ENCODE data around the gene NDST1. TPM values are rescaled to one million over a fixed set of nuclear protein-coding genes. Genes with fewer than 3 reads are reported as not detected.
A peak's percentile ranks its signal among the peaks of the same experiment; 100 is the strongest.

The NDST1 gene
- total and polyA plus RNA-seq, 2 of the 8 experiments (the other 6 are each of a cell fraction or from before 2014, with no cell fraction given): 27.0 to 72.0 TPM

GRCh38 chr5:150479416-150479815, 28.5 kb upstream of the NDST1 start:
- H4K8ac ChIP-seq (ENCODE audit: extremely low read depth, insufficient read depth, low read length): no peak overlapping the region
- H2BK12ac ChIP-seq (ENCODE audit: low read depth, low read length): 0 out of 2 replicates have a peak overlapping the region, but pooled peaks have one; percentile 32
- no peak overlapping the region for H2AK5ac ChIP-seq (ENCODE audit: low read depth, low read length)
- H3K4ac ChIP-seq (replicated peaks; ENCODE audit: insufficient read length, low read depth, low read length): no peak overlapping the region
- CTCF ChIA-PET (ENCODE audit: partially characterized antibody): interaction anchor here (1.0 to 30.8 kb wide), 6 partner anchors 20 to 80 kb away, joined by 3 to 571 read pairs (median 4); partner anchors contain the start of gene NDST1
- no peaks in the 10 kb centered on the region for H4K20me1 ChIP-seq (replicated peaks in 1 of 2; ENCODE audit: control insufficient read depth in 1 of 2, insufficient read depth in 2 of 2, low read length in 2 of 2)
- no peak overlapping the region for H2BK20ac ChIP-seq (ENCODE audit: low read length)
- no peak overlapping the region for H2BK120ac ChIP-seq (replicated peaks; ENCODE audit: low read depth, low read length)
- H3K9ac ChIP-seq (replicated peaks in 1 of 4; ENCODE audit: extremely low read depth in 1 of 4, low read depth in 3 of 4, low read length in 3 of 4): no peak overlapping the region
- no peak for DNase-seq (ENCODE audit: low read depth in 1 of 2, low spot score in 2 of 2)
- POLR2A ChIA-PET (ENCODE audit: partially characterized antibody): interaction anchor here (1.1 to 1.6 kb wide), 3 partner anchors 10 to 30 kb away, joined by 4 to 5 read pairs (median 4); partner anchors contain the start of gene RPS14
- H2AFZ ChIP-seq (ENCODE audit: low read length): no peak overlapping the region
- H3K79me2 ChIP-seq (ENCODE audit: control insufficient read depth in 1 of 2, insufficient read depth in 2 of 2, low read length in 2 of 2): no peaks in the 10 kb centered on the region
- no peak overlapping the region for H3K27ac ChIP-seq (ENCODE audit: low read depth, low read length)
- no peak for FAIRE-seq
- no peaks in the 10 kb centered on the region for H3K36me3 ChIP-seq (ENCODE audit: control insufficient read depth in 2 of 4, insufficient read depth in 4 of 4, low read length in 3 of 4)
- no peak overlapping the region for H2BK5ac ChIP-seq (ENCODE audit: low read depth, low read length)
- no peaks in the 10 kb centered on the region for H3K27me3 ChIP-seq (replicated peaks in 1 of 4; ENCODE audit: control insufficient read depth in 3 of 4, extremely low read depth in 1 of 4, insufficient read depth in 3 of 4, low read length in 3 of 4)
- H3K9me3 ChIP-seq (ENCODE audit: insufficient read depth in 2 of 2, low read depth in 1 of 2, low read length in 1 of 2): no peaks in the 10 kb centered on the region
- no peak overlapping the region for H3K23ac ChIP-seq (ENCODE audit: insufficient read length)
- no peak overlapping the region for H3K56ac ChIP-seq (replicated peaks; ENCODE audit: insufficient read length, low read depth, low read length)
- no peak overlapping the region for H3K4me3 ChIP-seq (ENCODE audit: extremely low read depth in 1 of 4, insufficient read depth in 2 of 4, low read depth in 3 of 4, low read length in 4 of 4)
- no peak overlapping the region; the same call in 1 of the 2 replicates for H2BK15ac ChIP-seq (ENCODE audit: low read length)
- no peaks in the 10 kb centered on the region for H3K23me2 ChIP-seq (ENCODE audit: low read depth, low read length)
- 92% methylated on average over 2 of the region's 2 CpGs; no CpG with 5 or more reads in 1 of the 2 experiments for WGBS, 2 experiments (ENCODE audit: extremely low coverage in 1 of 2, insufficient coverage in 1 of 2, insufficient read length in 1 of 2, insufficient replicate concordance in 2 of 2, low coverage in 1 of 2, low lambda C conversion rate in 2 of 2, missing lambda C conversion rate in 1 of 2)
- H3K14ac ChIP-seq (ENCODE audit: insufficient read length): no peak overlapping the region
- H3K18ac ChIP-seq (ENCODE audit: extremely low read depth, low read length): no peak overlapping the region
- no peak overlapping the region for H3K4me2 ChIP-seq (ENCODE audit: insufficient read depth in 1 of 2, low read depth in 2 of 2, low read length in 2 of 2)
- no peak overlapping the region for H4K5ac ChIP-seq (ENCODE audit: insufficient read length, low read depth, low read length)
- H3K4me1 ChIP-seq (replicated peaks in 1 of 4; ENCODE audit: control insufficient read depth in 3 of 4, insufficient read depth in 4 of 4, low read length in 3 of 4): peaks cover 0 to 16% (median 5%) of the 10 kb centered on the region in 4 experiments; a peak in 4 of 7 replicates
- H3K79me1 ChIP-seq (ENCODE audit: low read depth, low read length): no peaks in the 10 kb centered on the region; the same call in 1 of the 2 replicates
- no peak overlapping the region for H4K91ac ChIP-seq (replicated peaks; ENCODE audit: insufficient read length, low read length)
- TF ChIP-seq ATF2 (IDR thresholded peaks at IDR 0.05; ENCODE audit: low read length) (no peak), POLR2A (IDR thresholded peaks at IDR 0.05; ENCODE audit: control extremely low read depth in 1 of 2, low read depth in 2 of 2, low read length in 2 of 2) (no peak), SP2 (IDR thresholded peaks at IDR 0.05; ENCODE audit: low read length) (no peak), SAP30 (IDR thresholded peaks at IDR 0.05; ENCODE audit: insufficient read depth, insufficient replicate concordance, low read length) (no peak), RFX5 (IDR thresholded peaks at IDR 0.05; ENCODE audit: borderline replicate concordance, low read depth, low read length) (no peak), BCL11A (IDR thresholded peaks at IDR 0.05; ENCODE audit: low read depth in 2 of 2, low read length in 2 of 2) (no peak), BRCA1 (IDR thresholded peaks at IDR 0.05; ENCODE audit: low read depth, low read length) (no peak), GABPA (IDR thresholded peaks at IDR 0.05; ENCODE audit: borderline replicate concordance, insufficient read depth, low read length) (no peak), FOSL1 (IDR thresholded peaks at IDR 0.05; ENCODE audit: insufficient read depth, low read depth, low read length) (no peak), MAFK (IDR thresholded peaks at IDR 0.05; ENCODE audit: low read depth, low read length) (no peak), USF2 (IDR thresholded peaks at IDR 0.05; ENCODE audit: low read length) (no peak)
